ENCODE measurements around the gene CCL7.

GRCh38 chr17:34236281-34236892 lies 33.6 kb upstream of the CCL7 start:
- TF ChIP-seq, protein P1, sequence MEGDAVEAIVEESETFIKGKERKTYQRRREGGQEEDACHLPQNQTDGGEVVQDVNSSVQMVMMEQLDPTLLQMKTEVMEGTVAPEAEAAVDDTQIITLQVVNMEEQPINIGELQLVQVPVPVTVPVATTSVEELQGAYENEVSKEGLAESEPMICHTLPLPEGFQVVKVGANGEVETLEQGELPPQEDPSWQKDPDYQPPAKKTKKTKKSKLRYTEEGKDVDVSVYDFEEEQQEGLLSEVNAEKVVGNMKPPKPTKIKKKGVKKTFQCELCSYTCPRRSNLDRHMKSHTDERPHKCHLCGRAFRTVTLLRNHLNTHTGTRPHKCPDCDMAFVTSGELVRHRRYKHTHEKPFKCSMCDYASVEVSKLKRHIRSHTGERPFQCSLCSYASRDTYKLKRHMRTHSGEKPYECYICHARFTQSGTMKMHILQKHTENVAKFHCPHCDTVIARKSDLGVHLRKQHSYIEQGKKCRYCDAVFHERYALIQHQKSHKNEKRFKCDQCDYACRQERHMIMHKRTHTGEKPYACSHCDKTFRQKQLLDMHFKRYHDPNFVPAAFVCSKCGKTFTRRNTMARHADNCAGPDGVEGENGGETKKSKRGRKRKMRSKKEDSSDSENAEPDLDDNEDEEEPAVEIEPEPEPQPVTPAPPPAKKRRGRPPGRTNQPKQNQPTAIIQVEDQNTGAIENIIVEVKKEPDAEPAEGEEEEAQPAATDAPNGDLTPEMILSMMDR (IDR thresholded peaks at IDR 0.05) = no peak
- no peak for TF ChIP-seq EP300 (IDR thresholded peaks at IDR 0.05)
